Duodenal mucosa (tissue), 2 donors: Measurements from ENCODE around the gene OTOF.

Experiments
- H3K27ac ChIP-seq: one replicate; pipeline ENCODE4 v1.7.0; 2013; ENCODE audit warnings: low read depth, low read length
- H3K27me3 ChIP-seq, 2 donors: one replicate each; pipeline ENCODE4 v1.7.0; 2013; ENCODE audit warnings: low read length in 2 of 2, control low read depth in 1 of 2; ENCODE audit not compliant: insufficient read depth in 2 of 2, control insufficient read depth in 1 of 2
- H3K36me3 ChIP-seq, 2 donors: one replicate each; pipeline ENCODE4 v1.7.0; 2013; ENCODE audit warnings: low read length in 2 of 2, control low read depth in 1 of 2; ENCODE audit not compliant: insufficient read depth in 2 of 2, control insufficient read depth in 1 of 2
- H3K4me1 ChIP-seq, 2 donors: one replicate each; pipeline ENCODE4 v1.7.0; 2013; ENCODE audit warnings: low read length in 2 of 2, control low read depth in 1 of 2; ENCODE audit not compliant: insufficient read depth in 2 of 2, control insufficient read depth in 1 of 2
- H3K4me3 ChIP-seq, 2 donors: one replicate each; pipeline ENCODE4 v1.7.0; 2013; ENCODE audit warnings: low read length in 2 of 2, low read depth in 1 of 2
- H3K9ac ChIP-seq, 2 donors: one replicate each; pipeline ENCODE4 v1.7.0; 2013; ENCODE audit warnings: low read length in 2 of 2, low read depth in 1 of 2
- H3K9me3 ChIP-seq, 2 donors: one replicate each; pipeline ENCODE4 v1.7.0; 2013; ENCODE audit warnings: low read length in 2 of 2, control low read depth in 1 of 2; ENCODE audit not compliant: control insufficient read depth in 1 of 2

Gene OTOF

DNA sequence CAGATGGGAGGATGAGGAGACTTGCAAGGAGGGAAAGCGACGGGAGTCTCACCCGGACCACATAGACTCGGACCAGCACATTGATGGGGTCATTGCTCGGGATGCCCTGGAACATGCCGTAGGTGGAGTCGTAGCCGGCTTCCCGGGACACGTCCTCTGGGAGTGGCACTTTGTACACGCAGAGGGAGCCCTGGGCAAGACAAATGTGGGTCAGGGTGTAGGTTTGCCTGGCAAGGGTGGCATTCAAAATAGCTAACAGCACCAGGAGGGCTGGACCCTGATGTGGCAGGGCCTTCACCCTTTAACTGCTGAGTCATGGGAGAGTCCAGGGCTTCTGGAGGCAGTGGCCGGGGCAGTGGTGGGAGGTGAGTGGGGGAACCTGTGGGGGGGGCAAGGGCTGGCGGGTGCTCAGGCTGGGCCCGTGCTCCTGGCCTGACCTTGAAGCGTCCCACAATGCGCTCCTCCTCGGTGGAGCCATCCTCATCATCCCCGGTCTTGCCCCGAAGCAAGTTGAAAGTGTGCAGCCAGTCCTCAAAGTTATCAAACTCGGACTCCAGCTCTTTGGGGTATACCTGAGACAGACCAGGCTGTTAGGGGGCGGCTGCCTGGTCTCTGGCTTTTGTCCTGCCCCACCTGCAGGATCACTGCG is 11.1 kb downstream of the OTOF start:
- Histone ChIP-seq H3K9me3 (peaks cover 2 to 4% of the 10 kb centered on the region in 2 donors), H3K27me3 (no peaks in the 10 kb centered on the region), H3K4me3 (no peak overlapping the region), H3K27ac (no peak overlapping the region), H3K36me3 (no peaks in the 10 kb centered on the region), H3K9ac (no peak overlapping the region), H3K4me1 (no peaks in the 10 kb centered on the region)

DNA sequence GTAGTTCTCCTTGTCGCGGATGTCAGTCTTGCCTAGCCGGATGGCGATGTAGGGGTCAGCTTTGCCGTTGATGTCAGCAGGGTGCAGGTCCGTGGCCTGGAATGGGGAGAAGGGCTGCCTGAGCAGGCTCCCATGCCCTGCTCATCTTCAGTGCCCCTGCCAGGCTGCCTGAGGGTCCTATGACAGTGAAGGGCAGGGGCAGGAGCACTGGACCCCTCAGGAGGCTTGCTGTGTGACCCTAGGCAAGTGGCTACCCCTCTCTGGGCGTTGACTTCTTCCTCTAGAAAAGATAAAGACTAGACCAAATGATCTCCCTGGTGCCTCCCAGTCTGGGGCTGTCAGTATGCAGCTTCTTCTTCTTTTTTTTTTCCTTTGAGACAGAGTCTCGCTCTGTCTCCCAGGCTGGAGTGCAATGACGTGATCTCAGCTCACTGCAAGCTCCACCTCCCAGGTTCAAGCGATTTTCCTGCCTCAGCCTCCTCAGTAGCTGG is 11.9 kb downstream of the OTOF start:
- Histone ChIP-seq H3K27me3 (no peaks in the 10 kb centered on the region), H3K36me3 (no peaks in the 10 kb centered on the region), H3K9ac (no peak overlapping the region), H3K4me3 (no peak overlapping the region), H3K27ac (no peak overlapping the region), H3K4me1 (no peaks in the 10 kb centered on the region), H3K9me3 (peaks cover 2 to 4% of the 10 kb centered on the region in 2 donors)

DNA sequence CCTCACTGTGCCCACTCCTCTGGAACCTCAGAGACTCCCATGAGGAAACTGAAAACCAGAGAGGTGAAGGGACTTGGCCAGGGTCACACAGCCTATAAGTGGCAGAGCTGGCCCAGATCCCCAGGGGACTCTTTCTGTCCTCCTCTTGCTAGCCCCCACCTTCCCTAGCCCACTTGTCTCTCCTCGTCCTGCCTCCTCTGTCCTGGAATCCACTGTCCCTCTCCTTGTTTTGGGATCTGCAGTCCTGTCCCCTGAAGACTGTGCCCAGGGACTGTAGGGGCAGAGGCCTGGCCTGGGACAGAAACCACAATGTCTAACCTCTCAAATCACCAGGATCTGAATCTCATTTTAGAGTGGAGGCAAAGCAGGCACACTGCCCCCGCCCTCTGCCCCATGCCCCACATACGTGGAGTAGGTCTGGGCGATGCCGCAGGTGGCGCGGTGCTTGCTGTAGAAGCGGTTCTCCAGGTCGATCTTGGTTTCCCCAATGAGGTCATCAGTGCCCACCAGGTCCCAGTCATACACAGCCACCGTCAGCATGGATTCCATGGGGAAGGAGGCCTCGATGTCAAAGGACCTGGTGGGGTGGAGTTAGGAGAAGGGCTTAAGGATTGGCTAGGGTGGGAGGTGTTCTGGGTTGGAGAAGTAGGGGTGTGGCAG is 12.5 kb downstream of the OTOF start:
- H3K36me3 ChIP-seq = no peaks in the 10 kb centered on the region
- H3K9me3 ChIP-seq = peaks cover 2 to 4% of the 10 kb centered on the region in 2 donors
- no peaks in the 10 kb centered on the region for H3K4me1 ChIP-seq
- H3K9ac ChIP-seq = no peak overlapping the region
- no peaks in the 10 kb centered on the region for H3K27me3 ChIP-seq
- no peak overlapping the region for H3K27ac ChIP-seq
- H3K4me3 ChIP-seq = no peak overlapping the region

DNA sequence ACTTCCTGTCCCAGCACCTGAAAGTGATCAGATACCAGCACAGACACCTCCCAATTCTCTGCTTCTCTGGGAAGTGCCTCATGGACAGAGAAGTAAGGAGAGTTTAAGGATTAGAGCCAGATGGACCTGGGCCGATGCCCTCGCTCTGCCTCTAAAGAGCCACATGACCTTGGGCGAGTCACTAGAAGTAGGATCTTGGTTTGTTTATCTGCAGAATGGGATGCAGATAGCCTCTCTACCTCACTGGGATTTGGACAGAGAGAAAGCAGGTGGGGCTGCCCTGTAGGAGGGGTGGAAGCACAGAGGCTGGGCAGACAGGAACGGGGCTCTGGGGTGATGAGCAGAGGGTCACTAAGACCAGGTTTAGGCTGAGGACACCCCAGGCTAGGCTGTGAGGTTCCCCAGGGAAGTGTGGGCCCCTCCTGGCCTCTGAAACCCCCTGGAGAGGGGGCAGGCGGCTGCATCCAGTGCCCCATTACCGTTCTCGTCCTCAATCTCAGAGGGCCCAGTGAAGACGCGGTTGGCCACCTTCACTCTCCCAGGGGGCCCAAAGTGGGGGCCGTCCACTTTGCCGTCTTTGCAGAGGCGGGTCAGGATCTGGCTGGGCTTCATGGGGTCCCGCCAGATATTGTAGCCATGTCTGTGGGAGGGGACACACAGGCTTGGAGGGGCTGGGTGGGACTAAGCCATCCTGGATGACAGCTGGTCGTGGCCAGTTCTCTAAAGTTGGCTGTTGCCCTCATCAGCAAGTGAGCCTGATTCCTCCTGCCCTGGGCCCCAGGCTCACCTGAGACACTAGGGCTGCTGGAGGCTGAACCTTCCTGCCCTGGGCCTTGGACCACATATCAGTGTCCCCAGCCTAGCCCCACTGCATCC is 13.3 kb downstream of the OTOF start:
- Histone ChIP-seq H3K9ac (no peak overlapping the region), H3K27ac (no peak overlapping the region), H3K9me3 (peaks cover 2 to 4% of the 10 kb centered on the region in 2 donors), H3K36me3 (no peaks in the 10 kb centered on the region), H3K4me3 (no peak overlapping the region), H3K4me1 (no peaks in the 10 kb centered on the region), H3K27me3 (no peaks in the 10 kb centered on the region)

DNA sequence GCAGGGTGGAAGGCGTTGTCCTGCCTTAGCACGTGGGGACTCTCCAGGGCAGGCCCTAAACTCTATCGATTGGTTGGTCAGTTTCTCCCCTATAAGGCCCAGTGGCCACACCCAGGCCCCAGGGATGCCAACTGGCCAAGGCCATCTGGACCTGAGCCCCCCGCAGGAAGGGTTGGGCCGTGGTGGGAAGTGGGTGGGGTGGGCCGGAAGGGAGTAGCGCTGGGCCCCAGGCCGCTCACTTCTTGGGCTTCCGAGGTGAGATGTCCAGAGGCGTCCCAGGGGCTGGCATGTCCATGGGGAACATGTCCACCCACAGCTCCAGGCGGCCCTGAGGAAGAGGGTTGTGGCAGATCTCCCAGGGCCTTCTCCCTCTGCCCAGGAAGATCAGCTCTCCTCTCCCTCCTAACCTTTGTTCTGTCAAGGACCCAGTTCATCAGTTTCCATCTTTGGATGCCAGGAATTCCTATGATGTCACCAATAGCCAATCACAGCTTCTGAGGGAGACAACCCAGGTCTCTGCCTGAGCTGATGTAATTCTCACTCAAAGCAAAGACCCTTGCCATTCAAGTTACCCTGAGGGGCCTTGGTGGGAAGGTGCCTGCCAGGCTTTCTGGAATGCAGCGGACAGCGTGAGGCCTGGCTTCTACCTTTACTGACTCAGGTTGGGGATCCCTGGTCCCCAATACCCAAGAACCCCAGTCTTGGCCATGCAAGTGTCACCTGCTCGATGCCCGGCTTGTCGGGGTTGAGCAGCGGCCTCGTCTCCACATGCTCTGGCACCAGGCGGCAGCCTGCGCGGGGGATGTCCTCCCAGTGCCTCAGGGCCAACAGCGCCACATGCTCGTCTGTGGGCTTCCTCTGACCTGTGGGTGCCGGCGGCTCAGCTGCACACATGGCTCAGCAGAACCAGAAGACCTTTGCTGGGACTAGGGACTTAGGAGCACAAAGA is 14.4 kb downstream of the OTOF start:
- H3K27ac ChIP-seq = no peak overlapping the region
- H3K4me1 ChIP-seq = no peaks in the 10 kb centered on the region
- H3K27me3 ChIP-seq = no peaks in the 10 kb centered on the region
- H3K9ac ChIP-seq = no peak overlapping the region
- no peaks in the 10 kb centered on the region for H3K36me3 ChIP-seq
- H3K9me3 ChIP-seq = no peaks in the 10 kb centered on the region
- no peak overlapping the region for H3K4me3 ChIP-seq

GRCh38 chr2:26462511-26463243 is 15.2 kb downstream of the OTOF start:
- no peaks in the 10 kb centered on the region for H3K36me3 ChIP-seq
- no peak overlapping the region for H3K27ac ChIP-seq
- H3K27me3 ChIP-seq = no peaks in the 10 kb centered on the region
- H3K9ac ChIP-seq = no peak overlapping the region
- H3K4me1 ChIP-seq = no peaks in the 10 kb centered on the region
- no peak overlapping the region for H3K4me3 ChIP-seq
- no peaks in the 10 kb centered on the region for H3K9me3 ChIP-seq

GRCh38 chr2:26462100-26462499 is 15.8 kb downstream of the OTOF start:
- no peak overlapping the region for H3K27ac ChIP-seq
- no peaks in the 10 kb centered on the region for H3K36me3 ChIP-seq
- H3K4me1 ChIP-seq = peaks cover 4% of the 10 kb centered on the region in 2 donors
- H3K9me3 ChIP-seq = no peaks in the 10 kb centered on the region
- H3K9ac ChIP-seq = no peak overlapping the region
- no peaks in the 10 kb centered on the region for H3K27me3 ChIP-seq
- H3K4me3 ChIP-seq = no peak overlapping the region

DNA sequence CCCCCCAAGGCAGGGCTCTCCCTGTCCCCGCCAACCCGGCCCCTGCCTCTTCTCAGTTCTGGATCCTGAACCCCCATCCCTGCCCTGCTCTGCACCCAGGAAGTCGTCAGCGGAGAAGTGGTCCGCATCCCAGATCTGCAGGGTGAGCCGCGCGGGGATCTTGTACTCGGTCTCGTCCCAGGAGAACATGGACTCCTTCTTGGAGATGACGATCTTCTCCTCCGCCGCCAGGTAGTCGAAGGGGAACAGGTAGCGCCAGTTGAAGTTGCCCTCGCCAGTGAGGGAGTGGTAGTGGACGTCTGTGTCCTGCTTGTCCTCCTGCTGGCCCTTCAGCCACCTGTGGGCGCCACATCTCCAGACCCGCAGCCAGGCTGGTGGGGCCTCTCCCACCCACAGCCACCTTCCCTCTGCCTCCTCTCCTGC is 16.3 kb downstream of the OTOF start:
- no peak overlapping the region for H3K9ac ChIP-seq
- no peaks in the 10 kb centered on the region for H3K27me3 ChIP-seq
- H3K9me3 ChIP-seq = no peaks in the 10 kb centered on the region
- H3K36me3 ChIP-seq = no peaks in the 10 kb centered on the region
- no peak overlapping the region for H3K4me3 ChIP-seq
- peaks cover 9% of the 10 kb centered on the region in 2 donors for H3K4me1 ChIP-seq
- H3K27ac ChIP-seq = no peak overlapping the region

DNA sequence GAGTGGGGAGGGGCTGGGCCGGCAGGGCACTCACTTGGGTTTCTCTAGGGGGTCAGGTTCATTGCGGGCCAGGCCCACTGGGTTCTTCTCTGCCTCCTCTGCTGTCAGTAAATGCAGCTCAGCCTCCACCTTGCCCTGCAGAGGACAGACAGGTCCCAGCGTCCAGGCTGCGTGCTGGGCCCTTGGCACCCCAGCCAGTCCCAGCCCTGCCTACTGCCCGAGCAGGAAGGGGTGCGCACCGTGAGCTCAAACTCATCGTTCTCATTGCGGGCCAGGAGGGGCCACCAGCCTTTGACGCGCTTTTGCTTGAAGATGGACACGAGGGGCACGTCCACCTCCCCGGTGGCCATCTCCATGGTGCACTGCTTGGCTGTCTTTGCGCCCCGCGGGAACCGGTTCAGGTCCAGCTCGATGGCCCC is 17.3 kb downstream of the OTOF start:
- Histone ChIP-seq H3K27ac (no peak overlapping the region), H3K9me3 (no peaks in the 10 kb centered on the region), H3K9ac (no peak overlapping the region), H3K4me3 (no peak overlapping the region), H3K36me3 (no peaks in the 10 kb centered on the region), H3K27me3 (no peaks in the 10 kb centered on the region), H3K4me1 (peaks cover 18 to 19% of the 10 kb centered on the region in 2 donors)
